Head of caudate nucleus (tissue), 42 donors: ENCODE measurements around the gene KCNN2.
"Not testable (repeated sequence)": the region's sequence is repeated elsewhere in the genome, so short reads cannot be mapped to it uniquely, and the experiment has no call there.

Experiments used
- DNase-seq, 42 donors: peaks; one replicate each; pipeline versions ENCODE4 v3.0.0 to v3.0.0-alpha.2; 2020 to 2021; ENCODE audit warnings: mixed read lengths in 7 of 42
- intact Hi-C: fragments of 100-400 bp; cut with DNase I; formaldehyde crosslinking; loops from one replicate; pipeline ENCODE4 v1.15.0; 2022

Gene KCNN2

DNA sequence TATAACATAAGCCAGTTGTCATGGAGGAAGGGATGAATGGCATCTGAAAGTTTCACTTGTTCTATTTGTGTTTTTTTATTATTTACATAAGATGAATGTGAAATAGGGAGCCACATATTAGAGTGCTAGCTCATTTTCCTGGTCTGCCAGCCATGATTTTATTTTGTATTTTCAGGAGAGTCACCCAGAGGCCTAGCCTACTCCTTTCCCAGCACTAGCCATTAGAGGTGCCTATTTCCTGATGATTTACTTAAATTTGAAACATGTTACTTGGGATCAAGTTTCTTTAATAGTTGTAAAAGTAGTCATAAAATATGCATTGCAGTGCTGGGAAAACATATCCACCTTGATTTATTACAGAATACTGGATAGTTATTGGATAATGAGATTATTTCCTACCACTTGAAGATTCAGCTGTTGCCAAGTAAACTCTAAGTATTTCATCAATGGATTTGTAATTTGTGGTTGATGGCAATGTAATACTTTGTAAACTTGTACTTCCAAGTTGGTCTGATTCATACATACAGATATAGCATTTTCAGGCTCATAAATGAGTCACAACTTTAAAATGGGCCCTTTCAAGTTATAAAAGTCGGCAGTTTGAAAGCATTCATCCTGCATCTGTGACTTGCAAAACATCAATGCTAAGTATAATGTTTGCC lies 50.8 kb downstream of the KCNN2 start:
- intact Hi-C loops: no loop called here
- DNase-seq: no peak

- intact Hi-C loops: no loop called here
- DNase-seq: peak in 2 of 42 donors; percentile 16 to 24
These were observed 53.9 kb downstream of the KCNN2 start for GRCh38 chr5:114415760-114416159.

DNA sequence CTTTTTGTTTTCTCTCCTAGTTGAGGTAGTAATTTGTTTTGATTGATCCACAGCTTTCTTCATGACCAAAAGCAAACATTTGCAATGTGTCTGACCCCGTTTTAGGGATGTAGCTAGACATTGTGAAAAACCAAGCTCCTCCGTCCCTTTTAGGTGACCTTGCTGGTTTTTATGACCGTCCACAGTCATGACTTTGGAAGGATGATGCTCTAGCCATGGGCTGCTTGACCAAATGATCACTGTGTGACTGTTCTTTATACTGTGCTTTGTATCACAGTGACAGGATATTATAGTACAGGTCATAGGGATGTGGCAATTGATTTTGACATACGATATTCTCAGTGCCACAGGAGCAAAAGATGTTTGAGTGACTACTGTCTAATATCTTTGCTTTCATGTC lies 54.4 kb downstream of the KCNN2 start:
- intact Hi-C loops: no loop called here
- no peak for DNase-seq

DNA sequence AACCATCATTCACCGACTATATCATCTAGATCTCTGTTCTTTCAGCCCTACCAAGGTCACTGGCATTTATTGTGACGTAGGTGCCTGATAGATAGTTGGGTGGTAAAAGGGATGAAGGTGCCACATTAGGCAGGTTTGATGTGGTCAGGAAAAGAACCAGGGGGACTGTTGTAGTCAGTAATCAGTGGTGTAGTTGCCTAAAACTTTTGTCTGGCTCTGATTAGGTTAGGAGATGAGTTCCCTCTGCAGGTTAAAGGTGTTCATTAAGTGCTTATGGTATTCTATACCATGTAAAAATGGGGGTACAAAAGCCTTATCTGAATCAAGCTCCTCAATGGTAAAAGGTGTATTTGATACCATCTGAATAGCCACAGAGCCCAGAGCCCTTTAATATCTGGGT lies 55.6 kb downstream of the KCNN2 start:
- intact Hi-C loops: no loop called here
- DNase-seq: no peak

- intact Hi-C loops: no loop called here
- DNase-seq: peak in 2 of 42 donors; percentile 15 to 19
These were observed 56.6 kb downstream of the KCNN2 start for GRCh38 chr5:114418176-114419066.

GRCh38 chr5:114419067-114419388 lies 57.2 kb downstream of the KCNN2 start:
- DNase-seq: no peak
- intact Hi-C loops: no loop called here

GRCh38 chr5:114419959-114420358 lies 58.1 kb downstream of the KCNN2 start:
- intact Hi-C loops: no loop called here

DNA sequence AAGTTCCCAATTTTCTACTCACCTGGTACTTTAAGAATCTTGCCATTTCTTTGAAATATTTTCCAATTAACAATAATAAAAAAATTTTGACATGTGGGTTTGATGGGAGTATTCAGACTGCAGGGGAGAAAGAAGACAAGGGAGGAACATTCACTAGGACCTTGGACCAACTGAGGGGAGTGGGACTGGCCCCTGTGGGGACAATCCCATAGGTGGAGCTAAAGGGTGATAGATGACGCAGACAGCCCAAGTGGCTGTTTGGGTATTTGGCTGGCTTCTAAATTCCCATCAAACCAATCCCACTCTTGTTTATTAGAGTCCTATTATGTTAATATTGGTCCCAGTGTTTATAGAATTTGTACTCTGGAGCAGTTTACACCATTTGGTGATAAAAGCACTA lies 65.3 kb downstream of the KCNN2 start:
- intact Hi-C loops: no loop called here

More at GRCh38 chr5:114419959-114420358, 58.1 kb downstream of the KCNN2 start:
- no peak for DNase-seq

GRCh38 chr5:114430532-114430931 lies 68.7 kb downstream of the KCNN2 start:
- DNase-seq: no peak
- intact Hi-C loops: no loop called here

More for the DNA sequence above, 65.3 kb downstream of the KCNN2 start:
- DNase-seq: no peak

GRCh38 chr5:114432684-114433083 lies 70.8 kb downstream of the KCNN2 start:
- DNase-seq, intact Hi-C loops: not testable (repeated sequence)

- intact Hi-C loops: no loop called here
- DNase-seq: no peak
These were observed 72.7 kb downstream of the KCNN2 start for GRCh38 chr5:114434396-114435219.

- intact Hi-C loops: no loop called here
- no peak for DNase-seq
These were observed 73.3 kb downstream of the KCNN2 start for GRCh38 chr5:114435220-114435481.

DNA sequence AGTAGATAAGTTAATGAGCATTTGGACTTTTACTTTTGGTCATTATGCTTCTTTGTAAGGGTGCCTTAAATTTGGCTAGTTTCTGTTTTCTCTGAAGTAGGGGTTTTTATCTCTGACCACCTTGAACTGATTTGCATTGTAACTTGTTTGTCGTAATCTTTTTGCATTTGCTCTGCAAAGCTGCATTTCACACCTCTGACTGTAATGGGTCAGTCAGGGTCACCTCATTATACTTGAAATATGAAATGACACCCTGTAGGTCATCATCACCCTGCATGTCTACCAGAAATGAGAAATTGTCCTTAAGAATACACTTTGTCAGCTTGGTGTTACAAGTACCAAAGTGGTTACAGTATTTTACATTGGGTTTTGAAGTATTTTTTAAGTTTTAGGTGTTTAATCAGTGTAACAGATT lies 74.0 kb downstream of the KCNN2 start:
- intact Hi-C loops: no loop called here
- DNase-seq: no peak

GRCh38 chr5:114437936-114438335 lies 76.1 kb downstream of the KCNN2 start:
- DNase-seq: no peak
- intact Hi-C loops: no loop called here

- intact Hi-C loops: no loop called here
- DNase-seq: no peak
These were observed 76.6 kb downstream of the KCNN2 start for GRCh38 chr5:114438471-114438870.

DNA sequence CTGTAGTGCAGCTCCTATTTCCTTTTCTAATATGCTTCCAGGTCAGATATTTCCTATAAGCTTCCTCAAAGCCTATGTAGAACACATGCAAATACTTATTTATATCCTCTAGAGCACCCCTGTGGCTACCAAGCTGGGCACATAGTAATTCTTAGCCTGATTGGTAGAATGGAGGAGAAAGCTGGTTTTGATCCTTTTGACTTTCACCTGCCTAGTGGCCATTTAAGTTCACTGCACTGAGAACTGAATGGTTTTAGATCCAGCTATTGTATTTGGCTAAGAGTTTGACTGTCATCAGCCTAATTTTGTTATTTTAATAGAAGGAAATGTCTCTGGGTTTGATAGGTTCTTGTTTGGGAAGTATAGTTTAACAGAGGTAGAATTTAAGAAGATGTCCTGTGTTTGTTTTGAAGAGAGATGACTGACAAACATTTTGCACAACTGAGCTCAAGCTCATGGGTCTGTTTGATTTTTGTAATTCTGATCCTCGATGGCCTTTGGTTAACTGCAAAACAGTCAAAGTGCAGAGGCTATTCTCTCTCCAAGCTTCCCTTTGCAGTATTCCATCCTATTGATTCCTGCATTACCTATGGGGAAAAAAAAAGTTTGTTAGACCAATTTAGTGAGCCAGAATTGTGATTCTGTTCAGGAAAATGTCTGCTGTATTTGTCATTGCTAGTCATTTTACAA lies 85.4 kb downstream of the KCNN2 start:
- intact Hi-C loops: loop anchor here (10.0 kb wide), 1 partner anchor 82 kb away; the partner anchor contains the start of gene KCNN2
- DNase-seq: no peak

GRCh38 chr5:114448481-114448880 lies 86.6 kb downstream of the KCNN2 start:
- intact Hi-C loops: loop anchor here (10.0 kb wide), 1 partner anchor 84 kb away; the partner anchor contains the start of gene KCNN2
- DNase-seq: no peak

DNA sequence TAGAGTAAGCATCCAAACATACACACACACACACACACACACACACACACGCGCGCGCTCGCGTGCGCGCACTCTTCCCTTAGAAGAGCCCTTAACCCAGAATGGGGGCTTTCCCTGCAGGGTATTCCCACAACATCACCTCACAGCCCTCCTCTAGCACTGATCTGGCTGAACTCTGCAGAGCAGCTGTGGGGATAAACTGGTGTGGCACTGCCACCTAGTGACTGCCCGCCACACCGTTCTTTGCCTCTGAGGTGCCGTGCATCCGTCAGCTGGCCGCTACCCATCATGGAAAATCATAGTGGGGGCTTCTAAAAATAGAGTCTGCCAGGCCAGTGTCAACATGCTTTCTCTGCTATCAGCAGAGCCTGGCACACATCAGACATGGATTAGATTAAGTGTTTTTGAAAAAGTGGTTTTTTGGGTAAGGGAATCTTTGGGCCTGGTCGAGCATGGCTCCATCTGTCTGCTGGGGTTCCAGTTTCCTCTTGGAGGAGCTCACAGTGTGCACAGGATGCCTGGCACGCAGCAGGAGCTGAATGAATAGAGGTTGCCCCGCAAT lies 88.1 kb downstream of the KCNN2 start:
- intact Hi-C loops: loop anchor here (5.0 to 10.0 kb wide), 2 partner anchors 85 to 773 kb away; partner anchors contain the start of gene KCNN2
- peak; percentile 65 to 93 (median 82) for DNase-seq

DNA sequence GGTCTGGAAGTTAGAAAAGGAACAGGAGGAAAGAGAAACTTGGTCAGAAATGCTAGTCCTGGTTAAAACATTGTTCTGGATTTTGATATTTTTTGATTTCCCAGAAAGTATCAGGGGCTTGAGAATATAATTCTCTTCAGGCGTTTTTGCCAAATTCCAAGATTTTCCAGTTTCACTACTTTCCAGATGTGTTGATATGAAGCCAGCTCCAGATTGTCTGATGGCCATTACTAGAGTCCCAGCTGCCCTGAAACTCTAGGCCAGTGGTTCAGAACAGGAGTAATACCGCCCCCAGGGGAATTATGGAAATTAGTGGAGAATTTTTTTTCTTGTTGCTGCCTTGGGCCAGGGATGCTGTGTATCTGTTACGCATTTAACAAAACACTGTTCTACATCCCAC lies 88.6 kb downstream of the KCNN2 start:
- intact Hi-C loops: loop anchor here (5.0 kb wide), 1 partner anchor 773 kb away; no protein-coding TSS in a partner anchor
- peak in 1 of 42 donors; percentile 3 for DNase-seq
